ENCODE results near the gene SND1. TPM values are rescaled to one million over a fixed set of nuclear protein-coding genes. Genes with fewer than 3 reads are reported as not detected.

The SND1 gene
- total and polyA plus RNA-seq, 10 of the 15 experiments (the other 5 are each of a cell fraction or from before 2014, with no cell fraction given) = 52.4 to 270 (median 146) TPM

- intact Hi-C loops (cut with micrococcal nuclease; ENCODE audit: unreplicated experiment) (loop anchor here (10.0 kb wide), 1 partner anchor 216 kb away; no protein-coding TSS in a partner anchor), in situ Hi-C loops (cut with MboI) (no loop called here)
- H3K4me3 ChIP-seq = no peak overlapping the region
- TF ChIP-seq EP300 (IDR thresholded peaks at IDR 0.05; ENCODE audit: borderline replicate concordance in 1 of 2, control insufficient read depth in 1 of 2, low read depth in 2 of 2, low read length in 2 of 2) = no peak
- TF ChIP-seq ZBED1 (IDR thresholded peaks at IDR 0.05; ENCODE audit: borderline replicate concordance) = no peak
- no peak for TF ChIP-seq RUNX3 (IDR thresholded peaks at IDR 0.05; ENCODE audit: low read length)
- H3K4me1 ChIP-seq (ENCODE audit: control insufficient read depth, insufficient read depth, low read length) = no peaks in the 10 kb centered on the region
- no peak overlapping the region for H2AFZ ChIP-seq (ENCODE audit: control insufficient read depth, low read depth, low read length)
- H3K79me2 ChIP-seq (ENCODE audit: control insufficient read depth, insufficient read depth, low read length) = peaks cover 16% of the 10 kb centered on the region
- DNase-seq (ENCODE audit: low read depth, low spot score) (no peak), FAIRE-seq (no peak), ATAC-seq (no peak)
- no peaks in the 10 kb centered on the region for H3K27me3 ChIP-seq (replicated peaks in 1 of 2; ENCODE audit: control insufficient read depth in 2 of 2, insufficient read depth in 2 of 2, low read length in 1 of 2)
- POLR2A ChIA-PET = interaction anchor here (1.0 kb wide), 1 partner anchor 38 kb away, joined by 3 read pairs; no protein-coding TSS in a partner anchor
- SMC1A ChIA-PET (ENCODE audit: uncharacterized antibody, unreplicated experiment) = interaction anchor here (0.6 to 2.3 kb wide), 5 partner anchors 10 to 22 kb away, joined by 3 to 7 read pairs (median 4); no protein-coding TSS in a partner anchor
- H3K27ac ChIP-seq (ENCODE audit: control insufficient read depth, insufficient read depth) = no peak overlapping the region
- CTCF ChIA-PET = interaction anchor here (0.6 to 7.0 kb wide), 3 partner anchors 9 to 290 kb away, joined by 3 to 56 read pairs (median 13); no protein-coding TSS in a partner anchor
- H3K9ac ChIP-seq (ENCODE audit: control insufficient read depth, insufficient read depth, low read length) = no peak overlapping the region
- peaks cover 13 to 48% of the 10 kb centered on the region in 2 experiments for H3K36me3 ChIP-seq (ENCODE audit: control insufficient read depth in 2 of 2, insufficient read depth in 2 of 2, low read length in 1 of 2)
- RAD21 ChIA-PET (ENCODE audit: unreplicated experiment) = no interaction called here
- BruUV-seq (replicated peaks) = no TSS peak
- no peaks in the 10 kb centered on the region for H4K20me1 ChIP-seq (ENCODE audit: control insufficient read depth, insufficient read depth)
- H3K9me3 ChIP-seq (replicated peaks; ENCODE audit: control insufficient read depth, insufficient read depth, low read length) = no peaks in the 10 kb centered on the region; the same call in 2 of the 3 replicates
- 100% methylated on average over 7 of the region's 7 CpGs for WGBS (ENCODE audit: insufficient coverage, insufficient replicate concordance, low lambda C conversion rate, missing lambda C conversion rate)
- H3K4me2 ChIP-seq (ENCODE audit: control insufficient read depth, insufficient read depth) = no peak overlapping the region
Observed at GRCh38 chr7:127718340-127718679, 66.3 kb downstream of the SND1 start.

- Histone ChIP-seq H3K9ac (ENCODE audit: control insufficient read depth, insufficient read depth, low read length) (no peak overlapping the region), H2AFZ (ENCODE audit: control insufficient read depth, low read depth, low read length) (no peak overlapping the region), H3K4me1 (ENCODE audit: control insufficient read depth, insufficient read depth, low read length) (no peaks in the 10 kb centered on the region), H3K79me2 (ENCODE audit: control insufficient read depth, insufficient read depth, low read length) (no peaks in the 10 kb centered on the region; the same call in 1 of the 2 replicates), H3K4me2 (ENCODE audit: control insufficient read depth, insufficient read depth) (no peak overlapping the region), H4K20me1 (ENCODE audit: control insufficient read depth, insufficient read depth) (no peaks in the 10 kb centered on the region; the same call in 1 of the 2 replicates), H3K27me3 (replicated peaks in 1 of 2; ENCODE audit: control insufficient read depth in 2 of 2, insufficient read depth in 2 of 2, low read length in 1 of 2) (no peaks in the 10 kb centered on the region), H3K4me3 (no peak overlapping the region), H3K36me3 (ENCODE audit: control insufficient read depth in 2 of 2, insufficient read depth in 2 of 2, low read length in 1 of 2) (peaks cover 15 to 49% of the 10 kb centered on the region in 2 experiments), H3K27ac (ENCODE audit: control insufficient read depth, insufficient read depth) (no peak overlapping the region), H3K9me3 (replicated peaks; ENCODE audit: control insufficient read depth, insufficient read depth, low read length) (no peaks in the 10 kb centered on the region)
- WGBS (ENCODE audit: insufficient coverage, insufficient replicate concordance, low lambda C conversion rate, missing lambda C conversion rate) = 96% methylated on average over 3 of the region's 3 CpGs
- ChIA-PET CTCF (interaction anchor here (2.5 kb wide), 1 partner anchor 19 kb away, joined by 10 read pairs; no protein-coding TSS in a partner anchor), RAD21 (ENCODE audit: unreplicated experiment) (no interaction called here), POLR2A (no interaction called here), SMC1A (ENCODE audit: uncharacterized antibody, unreplicated experiment) (interaction anchor here (0.7 to 1.4 kb wide), 6 partner anchors 13 to 482 kb away, joined by 3 read pairs; no protein-coding TSS in a partner anchor)
- in situ Hi-C loops (cut with MboI) (no loop called here), intact Hi-C loops (cut with micrococcal nuclease; ENCODE audit: unreplicated experiment) (no loop called here)
- ATAC-seq (no peak), DNase-seq (ENCODE audit: low read depth, low spot score) (no peak), FAIRE-seq (no peak)
- no TSS peak for BruUV-seq (replicated peaks)
- TF ChIP-seq, protein P1, sequence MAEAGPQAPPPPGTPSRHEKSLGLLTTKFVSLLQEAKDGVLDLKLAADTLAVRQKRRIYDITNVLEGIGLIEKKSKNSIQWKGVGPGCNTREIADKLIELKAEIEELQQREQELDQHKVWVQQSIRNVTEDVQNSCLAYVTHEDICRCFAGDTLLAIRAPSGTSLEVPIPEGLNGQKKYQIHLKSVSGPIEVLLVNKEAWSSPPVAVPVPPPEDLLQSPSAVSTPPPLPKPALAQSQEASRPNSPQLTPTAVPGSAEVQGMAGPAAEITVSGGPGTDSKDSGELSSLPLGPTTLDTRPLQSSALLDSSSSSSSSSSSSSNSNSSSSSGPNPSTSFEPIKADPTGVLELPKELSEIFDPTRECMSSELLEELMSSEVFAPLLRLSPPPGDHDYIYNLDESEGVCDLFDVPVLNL (IDR thresholded peaks at IDR 0.05; ENCODE audit: low read depth, low read length) = no peak
- no peak for TF ChIP-seq PAX8 (IDR thresholded peaks at IDR 0.05)
- TF ChIP-seq IRF5 (IDR thresholded peaks at IDR 0.05; ENCODE audit: borderline replicate concordance) = no peak
- TF ChIP-seq NFYA (IDR thresholded peaks at IDR 0.05; ENCODE audit: borderline replicate concordance, low read depth, low read length) = no peak
- TF ChIP-seq JUNB (IDR thresholded peaks at IDR 0.05) = no peak
- TF ChIP-seq SP1 (IDR thresholded peaks at IDR 0.05; ENCODE audit: low read depth, low read length) = no peak
Observed at GRCh38 chr7:127726476-127726875, 74.5 kb downstream of the SND1 start.

All from GM12878 (cell line).